C4-2B (cell line): ENCODE data around the gene RPS8.

Experiments
- H3K27ac ChIP-seq: fragments of 450-650 bp; 2 replicates; pipeline ENCODE4 v1.5.1; 2017
- ZFX ChIP-seq: fragments of 450-650 bp; IDR thresholded peaks from 2 replicates; pipeline ENCODE4 v1.6.1; 2017
- TF ChIP-seq, protein P1 (sequence below): fragments of 450-650 bp; conservative IDR thresholded peaks from 2 replicates; pipeline ENCODE4 v1.5.1; 2017; ENCODE audit warnings: mild to moderate bottlenecking

RPS8 gene

DNA sequence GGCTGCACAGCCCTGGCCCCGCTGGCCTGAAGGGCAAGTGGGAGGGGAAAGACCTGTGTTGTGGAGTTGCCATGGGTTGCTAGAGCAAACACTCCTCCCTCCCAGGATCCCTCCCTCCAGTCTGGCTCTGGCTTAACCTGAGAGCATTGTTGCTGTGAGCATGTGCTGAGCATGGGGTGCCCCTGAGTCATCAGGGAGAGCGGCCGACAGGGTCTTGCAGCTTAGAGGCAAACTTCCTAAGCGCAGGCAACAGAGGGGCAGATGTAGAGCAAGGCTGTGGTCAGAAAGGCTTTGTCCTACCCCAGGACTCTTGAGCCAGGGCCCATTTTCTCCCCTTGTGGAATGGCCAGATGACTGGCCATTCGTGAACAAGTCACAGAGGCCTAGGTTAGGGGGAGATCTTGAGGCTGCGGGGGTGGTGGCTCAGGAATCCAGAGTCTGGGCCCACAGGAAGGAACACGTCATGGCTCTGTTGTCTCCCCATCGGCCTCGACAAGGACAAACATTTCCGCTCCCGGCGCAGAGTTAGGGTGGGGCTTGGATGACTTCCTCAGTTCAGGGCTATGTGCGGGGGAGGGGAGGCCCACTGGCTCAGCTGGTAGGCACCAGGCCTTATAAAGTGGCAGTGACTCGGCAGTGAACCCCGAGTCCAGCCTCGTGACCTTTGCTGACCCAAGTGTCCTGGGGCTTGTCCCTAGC lies 32.2 kb downstream of the RPS8 start:
- TF ChIP-seq, protein P1, sequence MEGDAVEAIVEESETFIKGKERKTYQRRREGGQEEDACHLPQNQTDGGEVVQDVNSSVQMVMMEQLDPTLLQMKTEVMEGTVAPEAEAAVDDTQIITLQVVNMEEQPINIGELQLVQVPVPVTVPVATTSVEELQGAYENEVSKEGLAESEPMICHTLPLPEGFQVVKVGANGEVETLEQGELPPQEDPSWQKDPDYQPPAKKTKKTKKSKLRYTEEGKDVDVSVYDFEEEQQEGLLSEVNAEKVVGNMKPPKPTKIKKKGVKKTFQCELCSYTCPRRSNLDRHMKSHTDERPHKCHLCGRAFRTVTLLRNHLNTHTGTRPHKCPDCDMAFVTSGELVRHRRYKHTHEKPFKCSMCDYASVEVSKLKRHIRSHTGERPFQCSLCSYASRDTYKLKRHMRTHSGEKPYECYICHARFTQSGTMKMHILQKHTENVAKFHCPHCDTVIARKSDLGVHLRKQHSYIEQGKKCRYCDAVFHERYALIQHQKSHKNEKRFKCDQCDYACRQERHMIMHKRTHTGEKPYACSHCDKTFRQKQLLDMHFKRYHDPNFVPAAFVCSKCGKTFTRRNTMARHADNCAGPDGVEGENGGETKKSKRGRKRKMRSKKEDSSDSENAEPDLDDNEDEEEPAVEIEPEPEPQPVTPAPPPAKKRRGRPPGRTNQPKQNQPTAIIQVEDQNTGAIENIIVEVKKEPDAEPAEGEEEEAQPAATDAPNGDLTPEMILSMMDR: no peak
- TF ChIP-seq ZFX: no peak
- peak overlapping the region; percentile 81 for H3K27ac ChIP-seq

DNA sequence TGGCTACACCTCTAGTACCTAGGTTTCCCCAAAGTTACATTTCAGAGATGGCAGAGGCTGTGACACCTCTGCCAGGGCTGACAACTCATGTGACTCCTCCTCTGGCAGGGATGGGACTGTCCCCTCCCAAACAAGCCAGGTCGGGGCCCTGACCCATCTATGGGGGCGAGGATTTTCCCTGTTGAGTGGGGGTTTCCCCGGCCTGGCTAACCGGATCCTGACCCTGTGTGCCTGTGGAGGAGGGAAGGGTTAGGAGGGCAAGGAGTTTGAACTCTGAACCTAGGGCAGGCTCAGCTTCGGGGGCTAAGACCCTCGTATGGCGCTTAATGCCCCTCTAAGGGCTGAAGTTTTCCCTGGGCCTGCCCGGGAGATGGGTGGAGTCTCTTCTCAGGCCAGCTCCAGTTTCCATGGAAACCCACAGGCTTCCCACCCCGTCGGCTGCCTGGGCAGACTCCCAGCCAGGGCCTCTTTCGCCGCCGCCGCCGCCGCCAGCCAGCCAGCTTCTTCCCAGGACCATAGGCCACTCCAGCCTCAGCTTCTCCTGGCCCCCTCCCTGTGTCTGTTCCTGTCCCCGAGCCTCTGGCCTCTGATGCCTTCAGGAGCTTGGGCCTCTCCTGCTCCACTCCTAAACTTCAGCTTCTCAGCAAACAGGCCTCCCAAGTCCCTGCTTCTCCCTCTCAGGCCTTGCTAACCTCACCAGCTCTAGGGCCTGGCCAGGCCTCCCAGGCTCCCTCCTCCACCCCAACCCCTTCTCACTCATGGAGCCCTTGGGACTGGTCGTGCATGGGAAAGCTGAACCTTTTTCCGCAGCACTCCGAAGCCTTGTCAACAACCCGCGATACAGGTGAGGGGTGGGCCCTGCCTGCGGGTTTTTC lies 33.0 kb downstream of the RPS8 start, which contains the start of gene BTBD19:
TSS of gene BTBD19 (plus strand) at position 461 of the 875 bp plus-strand sequence. CDS start at position 759, 298 bp downstream.
- no peak for TF ChIP-seq ZFX
- TF ChIP-seq, protein P1: no peak
- peak within 1 kb of the TSS; percentile 81 for H3K27ac ChIP-seq

DNA sequence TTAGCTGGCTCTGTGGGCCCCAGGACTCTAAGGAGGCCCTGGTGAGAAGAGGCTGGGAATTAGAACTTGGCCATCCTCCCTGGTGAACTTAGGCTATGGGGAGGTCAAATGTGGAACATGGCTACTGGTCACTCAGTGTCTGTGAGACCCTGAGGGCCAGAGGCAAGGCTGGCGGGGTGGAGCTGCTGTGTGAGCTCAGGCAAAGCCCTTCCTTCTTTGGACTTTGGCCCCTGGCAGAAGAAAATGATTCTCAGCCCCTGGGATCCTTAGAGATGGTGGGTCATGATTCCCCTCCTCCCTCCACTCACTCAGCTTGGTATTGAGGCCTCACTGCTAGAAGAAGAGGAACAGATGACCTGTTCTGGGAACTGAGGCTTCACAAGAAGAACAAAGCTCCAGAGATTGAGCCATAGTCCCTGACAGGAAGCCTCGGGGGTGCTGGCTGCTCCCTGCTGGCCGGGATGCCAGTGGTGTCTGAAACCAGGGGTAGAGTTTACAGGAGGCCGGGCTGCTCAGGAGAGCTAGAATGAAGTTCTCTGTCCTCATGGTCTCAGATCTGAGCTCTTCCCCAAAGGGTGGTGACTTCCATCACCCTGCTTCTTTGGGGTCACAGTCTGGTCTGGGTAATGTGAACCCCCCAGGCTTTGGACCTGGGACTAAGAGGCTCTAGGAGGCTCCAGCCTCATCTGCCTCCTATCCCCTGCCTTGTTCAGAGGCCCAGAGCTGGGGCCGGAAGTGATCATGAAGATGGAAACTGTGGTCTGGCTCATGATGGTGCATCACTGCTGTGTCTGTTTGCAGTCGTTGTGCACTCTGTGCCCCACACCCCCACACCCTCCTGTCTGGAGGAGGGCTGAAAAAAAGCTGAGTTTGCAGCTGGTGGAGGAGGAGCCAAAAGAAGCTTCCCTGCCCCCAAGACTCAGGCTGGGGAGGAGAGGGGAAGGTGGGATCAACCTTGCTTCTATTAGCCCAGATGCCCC lies 33.9 kb downstream of the RPS8 start:
- H3K27ac ChIP-seq: peak overlapping the region; percentile 52
- TF ChIP-seq, protein P1: no peak
- TF ChIP-seq ZFX: no peak

DNA sequence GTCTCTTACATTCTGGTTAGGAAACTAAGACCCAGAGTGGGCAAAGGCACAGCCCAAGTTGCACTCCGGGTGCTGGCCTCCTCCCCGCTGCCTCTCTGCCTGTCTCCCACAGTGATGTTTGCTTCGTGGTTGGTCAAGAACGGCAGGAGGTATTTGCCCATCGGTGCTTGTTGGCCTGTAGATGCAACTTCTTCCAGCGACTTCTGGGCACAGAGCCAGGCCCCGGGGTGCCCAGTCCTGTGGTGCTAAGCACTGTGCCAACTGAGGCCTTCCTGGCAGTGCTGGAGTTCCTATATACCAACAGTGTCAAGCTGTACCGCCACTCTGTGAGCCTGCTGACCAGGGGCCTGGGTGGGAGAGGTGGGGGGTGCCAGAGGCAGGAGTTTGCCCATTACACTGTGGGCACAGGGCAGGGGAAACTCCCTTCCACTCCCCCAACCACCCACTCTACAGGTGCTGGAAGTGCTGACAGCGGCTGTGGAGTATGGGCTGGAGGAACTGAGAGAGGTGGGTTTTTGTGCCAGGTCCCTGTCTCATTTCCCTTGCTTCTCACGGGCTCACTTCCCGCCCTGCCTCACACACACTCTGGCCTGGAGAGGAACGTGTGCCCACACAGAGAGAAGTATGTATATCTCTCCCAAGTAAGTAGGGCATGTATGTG lies 34.9 kb downstream of the RPS8 start:
- TF ChIP-seq, protein P1: no peak
- no peak for TF ChIP-seq ZFX
- peak overlapping the region; percentile 52 for H3K27ac ChIP-seq

DNA sequence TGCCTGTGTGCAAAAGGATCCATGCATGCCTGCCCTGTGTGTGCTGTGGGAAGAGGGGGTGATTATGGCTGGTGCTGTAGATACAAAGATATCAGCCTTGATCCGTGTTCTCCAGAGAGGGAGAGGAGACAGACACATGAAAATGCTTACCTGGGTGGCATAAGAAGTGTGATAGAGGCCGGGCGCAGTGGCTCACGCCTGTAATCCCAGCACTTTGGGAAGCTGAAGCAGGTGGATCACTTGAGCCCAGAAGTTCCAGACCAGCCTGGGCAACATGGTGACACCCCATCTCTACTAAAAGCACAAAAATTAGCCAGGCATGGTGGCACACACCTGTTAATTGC lies 35.4 kb downstream of the RPS8 start:
- H3K27ac ChIP-seq: peak overlapping the region; percentile 52

DNA sequence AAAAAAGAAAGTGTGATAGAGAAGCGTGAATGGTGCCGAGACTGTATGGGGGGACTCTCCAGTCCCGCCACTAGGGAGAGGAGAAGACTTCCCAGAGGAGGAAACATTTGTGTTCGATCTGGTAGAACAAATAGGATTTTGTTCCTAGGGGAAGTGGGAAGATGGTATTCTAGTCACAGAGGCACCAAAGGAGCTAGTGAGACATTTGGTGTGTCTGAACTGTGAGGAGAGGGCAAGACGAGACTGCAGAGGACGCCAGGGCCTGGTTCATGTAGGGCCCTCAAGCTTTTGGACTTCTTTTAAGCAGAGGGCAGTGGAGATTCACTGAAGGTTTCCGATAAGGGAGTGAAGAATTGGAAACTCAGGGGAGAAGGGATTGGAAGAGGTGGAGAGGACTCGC lies 35.9 kb downstream of the RPS8 start:
- no peak overlapping the region for H3K27ac ChIP-seq
- no peak for TF ChIP-seq ZFX
- TF ChIP-seq, protein P1: no peak
